RKO (cell line): ENCODE results near the gene DEUP1.
"Not testable (repeated sequence)": the region's sequence is repeated elsewhere in the genome, so short reads cannot be mapped to it uniquely, and the experiment has no call there.

Source experiments
- DNase-seq: peaks from one replicate; pipeline ENCODE4 v3.0.0-alpha.2; 2016; ENCODE audit warnings: low spot score

DEUP1 gene

DNA sequence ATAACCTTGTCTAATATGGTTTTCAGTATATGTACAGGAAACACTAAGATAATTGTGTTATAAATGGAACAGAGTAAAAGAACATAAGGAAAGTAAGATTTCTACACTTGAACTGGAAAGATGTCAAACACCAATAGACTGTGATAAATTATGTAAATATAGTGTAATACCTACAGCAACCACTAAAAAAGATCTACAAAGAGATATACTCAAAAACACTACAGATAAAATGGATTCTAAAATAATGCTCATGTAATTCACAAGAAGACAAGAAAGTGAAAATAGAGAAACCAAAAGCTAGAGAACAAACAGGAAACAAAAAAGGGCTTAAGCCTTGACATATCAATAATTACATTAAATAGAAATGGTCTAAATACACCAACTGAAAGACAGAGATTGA lies 30.9 kb downstream of the DEUP1 start:
- DNase-seq, result no peak

DNA sequence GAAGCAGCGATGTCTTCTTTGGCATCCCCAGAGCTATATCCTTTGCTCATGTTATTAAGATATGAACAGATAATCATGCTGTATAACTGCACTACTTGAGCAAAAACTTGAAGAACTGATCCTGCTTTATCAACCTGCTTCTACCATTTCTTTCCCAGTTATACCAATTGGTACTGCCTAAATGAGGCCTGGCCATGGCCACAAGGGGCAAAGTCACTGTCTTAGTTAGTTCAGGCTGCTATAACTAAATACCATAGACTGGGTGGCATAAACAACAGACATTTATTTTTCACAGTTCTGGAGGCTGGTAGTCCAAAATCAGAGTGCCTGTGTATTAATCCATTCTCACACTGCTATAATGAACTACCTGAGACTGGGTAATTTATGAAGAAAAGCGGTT lies 37.5 kb downstream of the DEUP1 start:
- DNase-seq, result no peak

DNA sequence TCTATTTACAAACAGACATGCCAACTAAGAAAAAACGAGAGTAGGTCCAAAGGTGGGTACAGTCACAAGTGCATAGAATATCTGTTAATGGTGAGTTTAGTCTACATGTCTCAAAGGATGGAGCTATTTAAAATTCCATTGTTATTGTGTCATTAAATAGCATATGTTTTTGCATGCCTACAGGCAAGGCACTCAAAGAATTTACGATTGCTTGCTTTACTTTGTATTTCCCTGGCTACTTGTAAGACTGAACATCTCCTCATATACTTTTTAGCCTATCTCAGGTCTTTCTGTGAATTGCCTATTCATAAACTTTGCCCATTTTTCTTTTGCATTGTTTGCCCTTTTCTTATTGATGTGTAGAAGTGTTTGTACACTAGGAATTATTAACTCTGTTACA lies 39.7 kb downstream of the DEUP1 start:
- peak; percentile 12 for DNase-seq

DNA sequence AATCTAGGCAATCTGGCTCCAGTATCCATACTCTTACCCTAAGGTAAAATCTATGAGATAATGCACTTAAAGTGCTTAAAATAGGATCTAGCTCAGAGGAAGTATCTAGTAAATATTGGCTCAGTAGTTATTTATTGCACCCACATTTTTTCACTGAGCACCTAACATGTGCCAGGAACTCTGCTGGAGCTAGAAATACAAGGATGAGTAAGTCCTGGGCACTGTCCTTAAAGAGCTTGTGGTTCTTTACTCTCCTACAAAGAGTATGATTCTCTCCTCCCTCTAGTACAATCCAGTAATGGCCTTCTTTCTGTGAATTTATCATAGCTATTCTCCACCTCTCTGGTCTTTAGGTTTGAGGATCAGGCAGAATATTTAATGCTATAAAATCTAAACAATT lies 59.2 kb downstream of the DEUP1 start:
- no peak for DNase-seq

DNA sequence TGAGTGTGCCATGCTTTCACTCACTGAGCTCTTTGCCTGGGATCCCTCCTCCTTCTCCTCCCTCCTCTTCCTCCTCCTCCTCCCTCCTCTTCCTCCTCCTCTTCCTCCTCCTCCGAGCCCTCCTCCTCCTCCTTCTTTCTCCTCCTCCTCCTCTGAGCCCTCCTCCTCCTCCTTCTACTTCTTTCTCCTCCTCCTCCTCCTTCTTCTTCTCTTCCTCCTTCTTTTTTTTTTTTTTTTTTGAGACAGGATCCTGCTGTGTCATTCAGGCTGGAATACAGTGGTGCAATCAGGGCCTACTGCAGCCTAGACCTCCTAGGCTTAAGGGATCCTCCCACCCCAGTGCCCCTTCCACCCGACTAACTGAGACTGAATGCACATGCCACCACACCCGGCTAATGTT lies 62.3 kb downstream of the DEUP1 start:
- no peak for DNase-seq

DNA sequence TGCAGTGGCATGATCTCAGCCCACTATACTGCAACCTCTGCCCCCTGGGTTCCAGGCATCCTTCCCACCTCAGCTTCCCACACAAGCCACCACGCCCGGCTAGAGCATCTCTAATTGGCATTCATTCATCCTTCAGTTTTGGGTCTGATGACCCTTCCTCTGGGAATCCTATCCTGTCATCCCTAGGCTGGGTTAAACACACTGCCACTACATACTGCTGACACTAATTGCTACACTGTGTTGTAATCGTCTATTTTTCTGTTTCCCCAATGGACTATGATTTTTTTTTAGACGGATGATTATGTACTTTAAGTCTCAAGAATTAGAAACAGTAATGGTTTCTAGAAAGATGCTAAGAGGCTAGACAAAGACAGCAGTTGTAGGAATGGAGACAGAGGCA lies 62.8 kb downstream of the DEUP1 start:
- DNase-seq, result no peak

DNA sequence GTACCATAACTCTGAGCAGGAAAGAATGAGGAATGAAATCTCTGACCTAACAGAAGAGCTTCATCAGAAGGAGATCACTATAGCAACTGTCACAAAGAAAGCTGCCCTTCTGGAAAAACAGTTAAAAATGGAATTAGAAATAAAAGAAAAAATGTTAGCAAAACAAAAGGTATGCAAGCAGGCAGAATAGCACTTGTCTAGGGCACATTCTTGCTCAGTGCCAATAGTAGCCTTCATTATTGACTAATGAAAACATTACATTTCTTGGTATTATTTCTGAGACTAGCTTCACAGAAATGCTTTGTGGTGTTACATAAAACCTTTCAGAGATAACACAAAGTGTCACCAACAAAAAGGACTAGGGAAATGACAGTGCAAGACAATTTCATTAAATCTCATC lies 63.9 kb downstream of the DEUP1 start:
- DNase-seq, result no peak

DNA sequence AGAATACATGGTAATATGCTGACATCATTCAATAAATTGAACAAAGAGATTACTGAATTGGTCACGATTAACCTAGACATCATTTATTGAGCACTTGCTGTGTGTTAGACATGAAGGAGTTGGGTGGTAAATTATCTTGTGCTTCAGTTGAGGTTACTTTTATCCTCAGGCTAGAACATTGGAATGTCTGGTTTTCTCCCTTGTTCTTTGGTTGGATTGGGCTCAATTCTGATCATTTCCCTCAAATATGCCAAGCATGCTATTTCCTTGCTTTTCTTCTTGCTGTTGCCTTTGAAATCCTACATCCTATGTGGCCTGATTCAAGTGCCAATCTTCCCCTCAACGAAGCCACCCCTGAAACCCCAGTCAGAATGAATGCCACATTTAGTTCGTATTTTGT lies 65.8 kb downstream of the DEUP1 start:
- DNase-seq, result no peak

DNA sequence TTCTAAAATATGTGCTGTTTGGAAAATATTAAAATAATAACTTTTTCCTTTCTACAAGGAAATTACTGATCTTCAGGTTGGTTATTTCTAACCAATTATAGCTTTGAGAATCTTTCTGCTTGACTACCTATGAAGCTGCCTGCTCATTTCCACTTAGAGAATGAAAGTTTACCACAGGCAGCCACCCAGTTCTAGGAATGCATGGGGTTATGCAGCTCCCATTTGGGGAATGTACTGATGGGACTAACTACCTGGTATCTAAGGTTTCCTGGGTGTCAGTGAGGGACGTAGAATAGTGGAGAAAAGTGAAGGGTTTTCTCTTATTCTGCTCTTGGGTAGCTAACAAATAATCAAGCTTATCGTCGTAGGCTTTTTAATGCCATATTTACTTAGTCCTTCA lies 73.4 kb downstream of the DEUP1 start:
- DNase-seq, result no peak

DNA sequence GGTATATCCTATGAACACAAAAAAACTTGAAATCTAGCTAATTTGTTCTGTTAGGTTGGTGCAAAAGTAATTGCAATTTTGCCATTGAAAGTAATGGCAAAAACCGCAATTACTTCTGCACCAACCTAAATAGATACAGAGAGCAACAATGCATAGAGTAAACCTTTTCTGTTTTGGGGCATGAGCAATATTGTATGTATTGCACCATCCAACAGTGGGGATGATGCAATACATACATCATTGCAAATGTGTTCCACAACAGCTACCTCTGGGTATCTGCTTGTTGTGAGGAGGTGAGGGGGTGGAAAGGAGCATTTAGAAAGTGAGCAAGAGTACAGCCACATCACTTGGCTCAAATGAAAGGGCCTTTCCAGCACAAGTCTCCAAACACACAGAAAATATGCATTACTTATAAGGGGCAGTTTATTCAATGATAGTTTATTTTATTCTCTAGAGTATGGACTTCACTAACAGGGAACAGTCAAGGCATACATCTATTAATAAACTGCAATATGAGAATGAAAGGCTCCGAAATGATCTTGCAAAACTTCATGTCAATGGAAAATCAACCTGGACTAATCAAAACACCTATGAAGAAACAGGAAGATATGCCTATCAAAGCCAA lies 77.3 kb downstream of the DEUP1 start:
- peak; percentile 11 for DNase-seq

DNA sequence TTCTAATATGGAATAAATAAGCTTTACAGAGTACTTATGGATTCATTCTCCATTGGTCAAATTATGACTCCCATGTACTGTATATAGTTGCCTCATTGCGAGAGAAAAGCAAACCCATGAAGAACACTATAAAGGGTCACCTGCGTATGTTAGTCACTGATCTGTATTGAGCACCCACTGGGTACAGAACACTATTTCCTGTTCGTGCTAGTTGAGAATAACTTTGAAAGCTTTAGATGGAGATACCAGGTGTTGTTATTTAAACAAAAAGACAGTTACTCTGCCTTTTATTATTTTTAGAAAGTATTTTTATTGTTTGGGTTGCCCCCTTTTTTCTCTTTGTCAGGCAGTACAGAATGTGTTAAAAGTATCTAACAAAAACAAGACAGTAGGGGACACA lies 79.9 kb downstream of the DEUP1 start:
- no peak for DNase-seq

DNA sequence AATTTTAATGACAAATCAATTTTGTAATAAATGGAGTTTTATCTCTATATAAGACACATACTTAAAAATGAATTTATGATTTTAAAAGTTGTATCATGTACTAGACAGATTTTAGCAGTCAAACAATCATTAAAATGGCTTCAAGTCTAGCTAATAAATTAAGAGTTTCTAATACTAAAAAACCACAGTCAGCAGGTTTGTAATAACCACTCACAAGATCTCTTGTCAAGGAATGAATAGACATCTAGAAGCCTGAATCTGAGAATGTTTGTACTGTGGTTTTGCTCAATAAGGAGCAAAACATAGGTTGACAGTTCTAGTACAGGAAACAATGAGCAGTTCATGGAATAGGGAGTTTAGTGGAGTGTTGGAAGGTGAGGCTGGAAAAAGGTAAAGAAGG lies 81.2 kb downstream of the DEUP1 start:
- DNase-seq, result no peak

DNA sequence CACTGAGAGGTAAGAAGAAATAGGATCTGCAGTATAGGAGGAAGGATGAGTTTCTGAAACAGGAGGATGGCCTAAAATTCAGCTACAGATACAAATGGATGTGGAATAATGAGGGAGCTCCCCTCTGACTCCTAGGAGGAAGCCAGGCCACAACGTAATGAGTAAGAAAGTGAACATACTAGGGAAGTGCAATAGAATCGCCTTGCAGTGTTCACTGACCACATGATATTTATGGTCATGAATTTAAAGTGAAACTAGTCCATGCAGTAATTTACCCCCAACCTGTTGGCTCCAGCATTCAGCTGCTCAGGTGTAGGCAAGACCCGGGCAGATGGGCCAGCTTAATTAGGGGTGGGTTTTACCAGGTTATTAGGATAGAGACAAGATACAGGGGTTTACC lies 101.7 kb downstream of the DEUP1 start:
- DNase-seq, result no peak

DNA sequence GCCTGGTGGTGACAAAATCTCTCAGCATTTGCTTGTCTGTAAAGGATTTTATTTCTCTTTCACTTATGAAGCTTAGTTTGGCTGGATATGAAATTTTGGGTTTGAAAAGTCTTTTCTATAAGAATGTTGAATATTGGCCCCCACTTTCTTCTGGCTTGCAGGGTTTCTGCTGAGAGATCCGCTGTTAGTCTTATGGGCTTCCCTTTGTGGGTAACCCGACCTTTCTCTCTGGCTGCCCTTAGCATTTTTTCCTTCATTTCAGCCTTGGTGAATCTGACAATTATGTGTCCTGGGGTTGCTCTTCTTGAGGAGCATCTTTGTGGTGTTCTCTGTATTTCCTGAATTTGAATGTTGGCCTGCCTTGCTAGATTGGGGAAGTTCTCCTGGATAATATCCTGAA lies 112.7 kb downstream of the DEUP1 start:
- DNase-seq, result not testable (repeated sequence)

DNA sequence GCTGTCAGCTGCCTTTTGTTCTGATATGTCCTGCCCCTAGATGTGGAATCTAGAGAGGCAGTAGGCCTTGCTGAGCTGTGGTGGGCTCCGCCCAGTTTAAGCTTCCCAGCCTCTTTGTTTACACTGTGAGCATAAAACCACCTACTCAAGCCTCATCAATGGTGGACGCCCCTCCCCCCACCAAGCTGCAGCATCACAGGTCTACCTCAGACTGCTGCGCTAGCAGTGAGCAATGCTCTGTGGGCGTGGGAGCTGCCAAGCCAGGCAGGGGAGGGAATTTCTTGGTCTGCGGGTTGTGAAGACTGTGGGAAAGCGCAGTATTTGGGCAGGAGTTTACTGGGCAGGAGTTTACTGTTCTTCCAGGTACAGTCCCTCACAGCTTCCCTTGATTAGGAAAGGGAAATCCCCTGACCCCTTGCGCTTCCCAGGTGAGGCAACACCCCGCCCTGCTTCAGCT lies 114.1 kb downstream of the DEUP1 start:
- no peak for DNase-seq

DNA sequence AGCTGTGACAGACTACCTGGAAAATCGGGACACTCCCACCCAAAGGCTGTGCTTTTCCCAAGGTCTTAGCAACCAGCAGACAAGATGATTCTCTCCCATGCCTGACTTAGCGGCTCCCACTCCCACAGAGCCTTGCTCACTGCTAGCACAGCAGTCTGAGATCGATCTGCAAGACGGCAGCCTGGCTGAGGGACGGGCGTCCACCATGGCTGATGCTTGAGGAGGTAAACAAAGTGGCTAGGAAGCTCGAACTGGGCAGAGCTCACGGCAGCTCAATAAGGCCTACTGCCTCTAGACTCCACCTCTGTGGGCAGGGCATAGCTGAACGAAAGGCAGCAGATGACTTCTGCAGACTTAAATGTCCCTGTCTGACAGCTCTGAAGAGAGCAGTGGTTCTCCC lies 127.7 kb downstream of the DEUP1 start:
- no peak for DNase-seq

DNA sequence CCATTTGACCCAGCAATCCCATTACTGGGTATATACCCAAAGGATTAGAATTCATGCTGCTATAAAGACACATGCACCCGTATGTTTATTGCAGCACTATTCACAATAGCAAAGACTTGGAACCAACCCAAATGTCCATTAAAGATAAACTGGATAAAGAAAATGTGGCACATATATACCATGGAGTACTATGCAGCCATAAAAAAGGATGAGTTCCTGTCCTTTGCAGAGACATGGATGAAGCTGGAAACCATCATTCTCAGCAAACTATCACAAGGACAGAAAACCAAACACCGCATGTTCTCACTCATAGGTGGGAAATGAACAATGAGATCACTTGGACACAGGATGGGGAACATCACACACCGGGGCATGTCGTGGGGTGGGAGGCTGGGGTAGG lies 133.1 kb downstream of the DEUP1 start:
- DNase-seq, result not testable (repeated sequence)

DNA sequence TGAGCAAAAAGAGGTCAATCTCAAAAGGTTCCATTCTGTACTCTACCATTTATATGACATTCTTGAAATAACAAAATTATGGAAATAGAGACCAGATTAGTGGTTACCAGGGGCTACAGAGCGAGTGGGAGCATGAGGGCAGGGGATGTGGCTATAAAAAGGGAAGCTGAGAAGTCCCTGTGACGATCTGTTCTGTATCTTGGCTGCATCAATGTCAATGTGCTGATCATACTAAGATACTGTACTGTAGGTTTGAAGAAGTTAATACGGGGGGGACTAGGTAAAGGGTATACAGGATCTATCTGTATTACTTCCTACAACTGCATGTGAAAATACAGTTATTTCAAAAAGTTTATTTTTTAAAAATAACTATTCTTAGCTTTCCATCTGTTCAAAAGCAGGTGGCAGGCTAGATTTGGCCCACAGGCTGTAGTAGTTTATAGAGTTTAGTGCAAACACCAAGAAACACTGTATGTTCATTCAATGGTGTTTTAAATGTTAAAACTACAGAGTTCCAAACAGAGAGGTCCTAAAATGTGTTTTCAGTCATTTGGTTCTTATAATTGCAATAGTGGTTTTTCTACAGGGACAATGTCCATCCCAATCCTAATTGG lies 134.5 kb downstream of the DEUP1 start:
- no peak for DNase-seq

DNA sequence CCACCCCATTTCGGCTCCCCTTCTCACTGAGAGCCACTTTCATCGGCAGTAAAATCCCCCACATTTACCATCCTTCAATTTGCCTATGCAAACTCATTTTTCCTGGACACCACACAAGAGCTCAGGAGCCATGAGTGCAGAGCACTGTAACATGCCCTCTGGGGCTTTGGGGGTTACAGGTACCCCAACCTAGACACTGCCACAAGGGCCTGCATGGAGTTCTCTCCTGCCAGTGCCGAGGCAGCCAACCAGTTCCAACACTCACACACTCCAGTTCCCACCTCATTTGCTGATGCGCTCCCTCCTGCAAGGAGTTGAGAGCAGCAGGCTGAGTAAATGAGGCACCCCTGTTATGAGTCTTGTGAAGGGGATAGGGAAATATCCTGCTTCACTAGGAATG lies 136.5 kb downstream of the DEUP1 start:
- no peak for DNase-seq

DNA sequence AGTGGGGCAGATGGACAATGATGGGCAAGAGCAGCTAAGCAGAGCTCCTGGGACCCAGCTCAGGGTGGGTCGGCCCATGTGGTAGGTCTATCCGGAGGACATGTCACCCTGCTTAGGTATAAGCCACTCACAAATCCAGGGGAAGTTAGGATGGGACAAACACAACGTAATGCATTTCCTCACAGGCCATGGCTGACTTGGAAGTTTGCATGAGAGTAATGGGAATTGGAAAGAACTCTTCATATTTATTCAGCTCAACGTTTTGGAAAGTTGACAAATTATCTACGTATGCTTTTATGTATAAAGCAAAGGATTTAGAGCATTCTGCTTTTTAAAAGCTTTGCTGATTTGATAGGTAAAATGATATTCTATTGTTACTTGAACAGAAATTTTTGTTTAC lies 137.7 kb downstream of the DEUP1 start:
- no peak for DNase-seq

DNA sequence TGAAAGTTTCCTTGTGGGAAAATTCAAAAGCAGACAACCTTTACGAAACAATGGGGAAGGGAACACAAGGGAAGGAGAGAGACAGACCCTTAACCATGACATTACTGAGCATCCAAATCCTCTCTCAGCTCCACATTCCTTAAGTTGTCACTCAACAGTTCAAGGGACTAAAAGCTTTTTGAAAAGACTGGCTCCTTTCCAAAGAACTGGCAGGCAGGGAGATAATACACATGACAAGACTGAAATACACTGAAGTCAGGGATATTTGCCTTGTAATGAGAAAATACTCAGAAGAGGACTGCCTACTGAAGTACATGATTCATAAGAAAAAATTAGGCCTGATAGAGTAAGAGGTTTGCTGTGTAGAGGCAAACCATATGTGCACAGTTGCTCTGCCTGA lies 143.6 kb downstream of the DEUP1 start:
- DNase-seq, result no peak

DNA sequence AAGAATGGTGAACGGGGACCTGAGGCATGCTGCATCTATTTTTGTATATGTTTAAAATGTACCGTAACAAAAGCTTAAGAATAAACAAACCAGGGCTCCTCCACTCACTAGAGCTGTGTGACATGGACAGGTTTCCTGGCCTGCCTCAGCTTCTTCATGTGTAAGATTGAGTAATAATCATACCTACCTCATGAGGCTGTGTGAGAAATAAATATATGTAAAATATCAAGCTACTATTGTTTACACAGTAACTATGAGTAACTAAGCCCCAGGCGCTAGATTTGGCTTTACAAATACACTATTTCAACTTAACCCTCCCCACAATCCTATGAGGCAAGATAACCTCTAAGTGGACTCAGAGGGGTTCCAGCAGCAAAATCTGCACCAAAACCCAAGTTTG lies 146.3 kb downstream of the DEUP1 start:
- no peak for DNase-seq

DNA sequence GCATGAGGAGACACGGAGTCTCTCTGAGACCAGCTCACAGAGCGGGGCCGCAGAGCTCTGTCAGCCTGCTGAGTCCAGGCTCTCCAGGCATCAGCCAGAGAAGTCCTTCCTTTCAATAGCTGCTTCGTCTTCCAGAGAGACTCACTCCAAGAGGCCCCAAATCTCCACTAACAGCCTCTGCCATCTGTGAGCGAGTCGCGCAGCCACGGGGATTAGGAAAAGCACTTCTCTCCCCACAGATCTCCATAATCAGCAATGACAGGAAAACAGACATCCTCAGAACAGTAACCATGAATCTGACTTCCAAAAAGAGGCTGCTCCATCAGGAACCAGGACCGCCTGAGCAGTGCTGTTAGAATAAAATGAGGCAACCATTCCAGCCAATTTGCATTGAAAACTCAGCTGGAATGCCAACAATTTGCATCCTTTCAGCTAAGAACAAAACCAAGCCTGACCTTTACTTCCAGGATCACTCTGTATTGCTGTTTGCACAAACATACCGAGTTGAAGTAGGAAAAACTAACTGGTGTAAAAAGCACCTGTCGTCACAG lies 147.2 kb downstream of the DEUP1 start:
- DNase-seq, result no peak

DNA sequence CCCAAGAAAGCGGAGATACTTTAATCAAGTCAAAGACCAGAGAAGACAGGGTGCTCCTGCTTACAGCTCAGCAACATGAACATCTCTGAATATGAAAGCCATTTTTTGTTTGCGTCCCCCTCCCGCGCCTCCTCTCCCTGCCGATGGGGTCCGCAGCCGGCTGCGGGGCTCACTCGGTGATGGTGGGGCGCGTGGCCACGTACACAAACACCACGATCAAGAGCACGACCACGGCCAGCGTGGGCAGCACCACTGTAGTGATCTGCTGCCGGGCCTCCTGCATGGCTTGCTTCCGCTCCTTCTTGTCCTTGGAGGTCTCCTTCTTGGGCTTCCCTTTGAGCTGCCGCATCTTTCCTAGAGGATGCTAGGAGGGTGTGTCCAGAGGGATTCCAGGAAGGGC lies 148.3 kb downstream of the DEUP1 start:
- no peak for DNase-seq
